ENCODE measurements around the gene FXYD4. TPM values are rescaled to one million over a fixed set of nuclear protein-coding genes. Genes with fewer than 3 reads are reported as not detected.

The FXYD4 gene
- total and polyA plus RNA-seq, 2 experiments from 2014 or later, result not detected

- Histone ChIP-seq H3K79me2 (ENCODE audit: insufficient read depth) (peaks cover 99% of the 10 kb centered on the region), H3K9ac (peak overlapping the region; percentile 16), H3K27ac (peak overlapping the region; percentile 87), H2AFZ (no peak overlapping the region), H3K4me3 (no peak overlapping the region), H3F3A (ENCODE audit: insufficient read depth) (peaks cover 49% of the 10 kb centered on the region), H4K20me1 (ENCODE audit: insufficient read depth) (peaks cover 39% of the 10 kb centered on the region), H3K36me3 (ENCODE audit: low read depth) (0 out of 2 replicates have a peak, but pooled peaks cover 4% of the 10 kb centered on the region), H3K4me2 (ENCODE audit: unreplicated experiment) (peak overlapping the region; percentile 1), H3K9me2 (ENCODE audit: insufficient read depth) (no peaks in the 10 kb centered on the region), H3K27me3 (replicated peaks; ENCODE audit: insufficient read depth) (no peaks in the 10 kb centered on the region), H3K4me1 (ENCODE audit: insufficient read depth) (peaks cover 84% of the 10 kb centered on the region), H3K9me3 (ENCODE audit: low read depth) (no peaks in the 10 kb centered on the region)
- TF ChIP-seq EZH2 (IDR thresholded peaks at IDR 0.05; ENCODE audit: insufficient read depth, poor library complexity, severe bottlenecking), result no peak
- TF ChIP-seq EZH2phosphoT487 (IDR thresholded peaks at IDR 0.05; ENCODE audit: insufficient read depth, low read depth), result no peak
- WGBS, 2 experiments (ENCODE audit: low coverage in 1 of 2, low lambda C conversion rate in 2 of 2, missing lambda C conversion rate in 2 of 2), result 50 to 54% methylated on average over 4 of the region's 4 CpGs
- in situ Hi-C loops (cut with MboI), result no loop called here
- no peak for DNase-seq
Observed at GRCh38 chr10:43402176-43402575, 30.7 kb downstream of the FXYD4 start.

- TF ChIP-seq EZH2phosphoT487 (IDR thresholded peaks at IDR 0.05; ENCODE audit: insufficient read depth, low read depth) (no peak), EZH2 (IDR thresholded peaks at IDR 0.05; ENCODE audit: insufficient read depth, poor library complexity, severe bottlenecking) (no peak)
- H3K27ac ChIP-seq, result 0 out of 2 replicates have a peak overlapping the region, but pooled peaks have one; percentile 87
- peaks cover 49% of the 10 kb centered on the region for H3F3A ChIP-seq (ENCODE audit: insufficient read depth)
- H2AFZ ChIP-seq, result no peak overlapping the region
- WGBS, 2 experiments (ENCODE audit: low coverage in 1 of 2, low lambda C conversion rate in 2 of 2, missing lambda C conversion rate in 2 of 2), result 82 to 84% methylated on average over 7 of the region's 7 CpGs
- in situ Hi-C loops (cut with MboI), result no loop called here
- H3K4me3 ChIP-seq, result no peak overlapping the region
- no peak for DNase-seq
- peaks cover 78% of the 10 kb centered on the region for H3K4me1 ChIP-seq (ENCODE audit: insufficient read depth)
- no peaks in the 10 kb centered on the region for H3K9me2 ChIP-seq (ENCODE audit: insufficient read depth)
- no peaks in the 10 kb centered on the region for H3K9me3 ChIP-seq (ENCODE audit: low read depth)
- H4K20me1 ChIP-seq (ENCODE audit: insufficient read depth), result peaks cover 39% of the 10 kb centered on the region
- peak overlapping the region; percentile 1 for H3K4me2 ChIP-seq (ENCODE audit: unreplicated experiment)
- H3K27me3 ChIP-seq (replicated peaks; ENCODE audit: insufficient read depth), result no peaks in the 10 kb centered on the region
- no peak overlapping the region for H3K9ac ChIP-seq
- H3K79me2 ChIP-seq (ENCODE audit: insufficient read depth), result peaks cover 97% of the 10 kb centered on the region
- H3K36me3 ChIP-seq (ENCODE audit: low read depth), result 0 out of 2 replicates have a peak, but pooled peaks cover 4% of the 10 kb centered on the region
Observed at GRCh38 chr10:43402880-43403452, 31.5 kb downstream of the FXYD4 start.

GRCh38 chr10:43403911-43404703 lies 32.7 kb downstream of the FXYD4 start:
- in situ Hi-C loops (cut with MboI), result no loop called here
- H3K9ac ChIP-seq, result 0 out of 2 replicates have a peak overlapping the region, but pooled peaks have one; percentile 100
- peaks cover 34% of the 10 kb centered on the region for H4K20me1 ChIP-seq (ENCODE audit: insufficient read depth)
- no peaks in the 10 kb centered on the region for H3K9me2 ChIP-seq (ENCODE audit: insufficient read depth)
- H3K27ac ChIP-seq, result 0 out of 2 replicates have a peak overlapping the region, but pooled peaks have one; percentile 100
- H3K36me3 ChIP-seq (ENCODE audit: low read depth), result 0 out of 2 replicates have a peak, but pooled peaks cover 4% of the 10 kb centered on the region
- peaks cover 93% of the 10 kb centered on the region for H3K79me2 ChIP-seq (ENCODE audit: insufficient read depth)
- H3K4me3 ChIP-seq, result peak overlapping the region; percentile 95
- no peak overlapping the region for H2AFZ ChIP-seq
- WGBS, 2 experiments (ENCODE audit: low coverage in 1 of 2, low lambda C conversion rate in 2 of 2, missing lambda C conversion rate in 2 of 2), result 64 to 70% methylated on average over 12 to 14 of the region's 14 CpGs
- peak overlapping the region; percentile 97 for H3K4me2 ChIP-seq (ENCODE audit: unreplicated experiment)
- peaks cover 41% of the 10 kb centered on the region for H3F3A ChIP-seq (ENCODE audit: insufficient read depth)
- no peaks in the 10 kb centered on the region for H3K27me3 ChIP-seq (replicated peaks; ENCODE audit: insufficient read depth)
- peaks cover 67% of the 10 kb centered on the region for H3K4me1 ChIP-seq (ENCODE audit: insufficient read depth)
- H3K9me3 ChIP-seq (ENCODE audit: low read depth), result no peaks in the 10 kb centered on the region
- no peak for TF ChIP-seq EZH2 (IDR thresholded peaks at IDR 0.05; ENCODE audit: insufficient read depth, poor library complexity, severe bottlenecking)
- TF ChIP-seq EZH2phosphoT487 (IDR thresholded peaks at IDR 0.05; ENCODE audit: insufficient read depth, low read depth), result no peak
- DNase-seq, result peak; percentile 29

- Histone ChIP-seq H3K4me3 (peak overlapping the region; percentile 95), H3K9me2 (ENCODE audit: insufficient read depth) (no peaks in the 10 kb centered on the region), H2AFZ (no peak overlapping the region), H3K4me2 (ENCODE audit: unreplicated experiment) (peak overlapping the region; percentile 97), H3K27me3 (replicated peaks; ENCODE audit: insufficient read depth) (no peaks in the 10 kb centered on the region), H3K36me3 (ENCODE audit: low read depth) (0 out of 2 replicates have a peak, but pooled peaks cover 4% of the 10 kb centered on the region), H4K20me1 (ENCODE audit: insufficient read depth) (peaks cover 29% of the 10 kb centered on the region), H3K9ac (peak overlapping the region; percentile 100; the same call in 1 of the 2 replicates), H3K79me2 (ENCODE audit: insufficient read depth) (peaks cover 87% of the 10 kb centered on the region), H3K27ac (0 out of 2 replicates have a peak overlapping the region, but pooled peaks have one; percentile 100), H3K4me1 (ENCODE audit: insufficient read depth) (peaks cover 61% of the 10 kb centered on the region), H3K9me3 (ENCODE audit: low read depth) (no peaks in the 10 kb centered on the region), H3F3A (ENCODE audit: insufficient read depth) (peaks cover 35% of the 10 kb centered on the region)
- no peak for DNase-seq
- 72% methylated on average over 6 of the region's 6 CpGs for WGBS, 2 experiments (ENCODE audit: low coverage in 1 of 2, low lambda C conversion rate in 2 of 2, missing lambda C conversion rate in 2 of 2)
- TF ChIP-seq EZH2 (IDR thresholded peaks at IDR 0.05; ENCODE audit: insufficient read depth, poor library complexity, severe bottlenecking) (no peak), EZH2phosphoT487 (IDR thresholded peaks at IDR 0.05; ENCODE audit: insufficient read depth, low read depth) (no peak)
- in situ Hi-C loops (cut with MboI), result no loop called here
Observed at GRCh38 chr10:43404704-43405084, 33.3 kb downstream of the FXYD4 start.

All from GM23248 (cell line).